Neural cell (in vitro differentiated cells): ENCODE measurements around the gene SUN1. TPM values are rescaled to one million over a fixed set of nuclear protein-coding genes. Genes with fewer than 3 reads are reported as not detected.

Experiments used
- H2AFZ ChIP-seq: fragments of 200-600, 300-800 bp; sonication (generic), shearing (Covaris generic); 2 replicates; pipeline ENCODE4 v1.6.0; 2014; ENCODE audit warnings: low read depth, mild to moderate bottlenecking, antibody characterized with exemption, low read length, moderate library complexity
- H3F3A ChIP-seq: fragments of 200-600 bp; shearing (Covaris generic); 2 replicates; pipeline ENCODE4 v1.6.1; 2016; ENCODE audit warnings: mild to moderate bottlenecking, moderate library complexity, mixed read lengths, antibody characterized with exemption, low read length; ENCODE audit not compliant: insufficient read depth, poor library complexity, severe bottlenecking
- H3K27ac ChIP-seq: fragments of 200-600, 300-800 bp; sonication (generic), shearing (Covaris generic); 2 replicates; pipeline ENCODE4 v1.5.1; 2014; ENCODE audit warnings: mild to moderate bottlenecking, low read length, moderate library complexity
- H3K27me3 ChIP-seq: fragments of 300-800, 200-600 bp; sonication (generic), shearing (Covaris generic); 2 replicates; pipeline ENCODE4 v1.6.0; 2014; ENCODE audit warnings: mild to moderate bottlenecking, low read depth, low read length, moderate library complexity; ENCODE audit not compliant: insufficient read depth
- H3K36me3 ChIP-seq: fragments of 300-800, 200-600 bp; sonication (generic), shearing (Covaris generic); 2 replicates; pipeline ENCODE4 v1.5.1; 2014; ENCODE audit warnings: mild to moderate bottlenecking, antibody characterized with exemption, low read length, moderate library complexity; ENCODE audit not compliant: insufficient read depth
- H3K4me2 ChIP-seq: fragments of 300-800, 200-600 bp; sonication (generic), shearing (Covaris generic); 2 replicates; pipeline ENCODE4 v1.6.0; 2014; ENCODE audit warnings: mild to moderate bottlenecking, low read length
- H3K4me3 ChIP-seq: fragments of 300-800, 200-600 bp; sonication (generic), shearing (Covaris generic); 2 replicates; pipeline ENCODE4 v1.5.1; 2014; ENCODE audit warnings: mild to moderate bottlenecking, low read length, moderate library complexity
- H3K79me2 ChIP-seq: fragments of 200-600 bp; shearing (Covaris generic); replicated peaks from 2 replicates; pipeline ENCODE4 v1.6.0; 2014; ENCODE audit warnings: mild to moderate bottlenecking, low read length, moderate library complexity; ENCODE audit not compliant: insufficient read depth
- H3K9ac ChIP-seq: fragments of 300-800, 200-600 bp; sonication (generic), shearing (Covaris generic); 2 replicates; pipeline ENCODE4 v1.6.1; 2016; ENCODE audit warnings: mild to moderate bottlenecking, low read length, mixed read lengths
- H3K9me2 ChIP-seq: fragments of 200-600 bp; shearing (Covaris generic); 2 replicates; pipeline ENCODE4 v1.6.1; 2016; ENCODE audit warnings: mild to moderate bottlenecking, low read length, mixed read lengths; ENCODE audit not compliant: insufficient read depth
- H3K9me3 ChIP-seq: fragments of 200-600, 300-800 bp; sonication (generic), shearing (Covaris generic); 2 replicates; pipeline ENCODE4 v1.6.1; 2016; ENCODE audit warnings: mild to moderate bottlenecking, mixed run types, low read length, moderate library complexity, mixed read lengths
- H4K20me1 ChIP-seq: fragments of 200-600 bp; shearing (Covaris generic); 2 replicates; pipeline ENCODE4 v1.6.1; 2016; ENCODE audit warnings: mild to moderate bottlenecking, mixed run types; ENCODE audit not compliant: insufficient read depth
- EP300 ChIP-seq: fragments of 450-650 bp; conservative IDR thresholded peaks from 2 replicates; pipeline ENCODE4 v1.6.1; 2014; ENCODE audit warnings: antibody characterized with exemption, mild to moderate bottlenecking, moderate library complexity; ENCODE audit not compliant: poor library complexity, severe bottlenecking
- EZH2 ChIP-seq: fragments of 200-600, 300-800 bp; shearing (Covaris generic), sonication (generic); IDR thresholded peaks from 2 replicates; pipeline ENCODE4 v1.6.1; 2014; ENCODE audit warnings: antibody characterized with exemption, low read length, borderline replicate concordance, mild to moderate bottlenecking; ENCODE audit not compliant: insufficient read depth, poor library complexity, severe bottlenecking
- MXI1 ChIP-seq: fragments of 450-650 bp; conservative IDR thresholded peaks from 2 replicates; pipeline ENCODE4 v1.6.1; 2014; ENCODE audit warnings: antibody characterized with exemption, mild to moderate bottlenecking; ENCODE audit not compliant: poor library complexity, severe bottlenecking
- POLR2AphosphoS5 ChIP-seq: IDR thresholded peaks from 2 replicates; pipeline ENCODE4 v1.6.1; 2012
- RAD21 ChIP-seq: fragments of 450-650 bp; conservative IDR thresholded peaks from 2 replicates; pipeline ENCODE4 v1.6.1; 2014; ENCODE audit warnings: antibody characterized with exemption, mild to moderate bottlenecking, moderate library complexity
- SMC3 ChIP-seq: fragments of 450-650 bp; conservative IDR thresholded peaks from 2 replicates; pipeline ENCODE4 v1.6.1; 2014; ENCODE audit warnings: antibody characterized with exemption, mild to moderate bottlenecking, moderate library complexity; ENCODE audit not compliant: poor library complexity
- TAF1 ChIP-seq: IDR thresholded peaks from 2 replicates; pipeline ENCODE4 v1.6.1; 2012; ENCODE audit warnings: low read depth
- polyA plus RNA-seq: library from polyadenylated mRNA; depleted of rRNA; stranded (reverse); fragments of >200 nt; gene quantifications from 2 replicates; pipeline ENCODE4 v1.2.3, GENCODE V29; 2014
- TF ChIP-seq, protein P1 (sequence below): IDR thresholded peaks from 2 replicates; pipeline ENCODE4 v1.6.1; 2012; ENCODE audit warnings: borderline replicate concordance
- TF ChIP-seq, protein P2 (sequence below): fragments of 450-650 bp; IDR thresholded peaks from 2 replicates; pipeline ENCODE4 v1.5.1; 2014; ENCODE audit warnings: antibody characterized with exemption, mild to moderate bottlenecking, moderate library complexity; ENCODE audit not compliant: poor library complexity, severe bottlenecking

SUN1 gene
- polyA plus RNA-seq, 1 donor from 2014 or later = 309 TPM

DNA sequence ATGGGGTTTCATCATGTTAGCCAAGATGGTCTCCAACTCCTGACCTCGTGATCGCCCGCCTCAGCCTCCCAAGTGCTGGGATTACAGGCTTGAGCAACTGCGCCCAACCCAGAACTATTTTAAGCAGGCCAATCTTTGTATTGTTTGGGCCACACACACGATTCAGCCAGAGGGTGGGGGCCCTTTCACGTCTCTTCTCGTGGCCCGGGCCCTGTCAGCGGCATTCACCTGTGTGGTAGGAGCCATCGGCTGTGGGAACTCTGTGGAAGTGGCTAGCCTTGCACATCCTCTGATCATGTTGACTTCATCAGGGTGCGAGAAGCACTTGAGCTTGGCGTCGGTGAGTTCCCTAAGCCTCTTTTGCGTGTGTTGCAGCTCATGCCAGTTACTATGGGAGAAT, 16.9 kb downstream of the SUN1 start:
- Histone ChIP-seq H3K9me2 (no peaks in the 10 kb centered on the region), H3K4me2 (no peak overlapping the region), H3K79me2 (no peaks in the 10 kb centered on the region), H3K9ac (no peak overlapping the region), H3F3A (no peaks in the 10 kb centered on the region), H3K27ac (no peak overlapping the region), H3K36me3 (no peaks in the 10 kb centered on the region), H4K20me1 (no peaks in the 10 kb centered on the region), H3K27me3 (no peaks in the 10 kb centered on the region), H3K9me3 (no peaks in the 10 kb centered on the region), H2AFZ (no peak overlapping the region), H3K4me3 (no peak overlapping the region)
- TF ChIP-seq, protein P1, sequence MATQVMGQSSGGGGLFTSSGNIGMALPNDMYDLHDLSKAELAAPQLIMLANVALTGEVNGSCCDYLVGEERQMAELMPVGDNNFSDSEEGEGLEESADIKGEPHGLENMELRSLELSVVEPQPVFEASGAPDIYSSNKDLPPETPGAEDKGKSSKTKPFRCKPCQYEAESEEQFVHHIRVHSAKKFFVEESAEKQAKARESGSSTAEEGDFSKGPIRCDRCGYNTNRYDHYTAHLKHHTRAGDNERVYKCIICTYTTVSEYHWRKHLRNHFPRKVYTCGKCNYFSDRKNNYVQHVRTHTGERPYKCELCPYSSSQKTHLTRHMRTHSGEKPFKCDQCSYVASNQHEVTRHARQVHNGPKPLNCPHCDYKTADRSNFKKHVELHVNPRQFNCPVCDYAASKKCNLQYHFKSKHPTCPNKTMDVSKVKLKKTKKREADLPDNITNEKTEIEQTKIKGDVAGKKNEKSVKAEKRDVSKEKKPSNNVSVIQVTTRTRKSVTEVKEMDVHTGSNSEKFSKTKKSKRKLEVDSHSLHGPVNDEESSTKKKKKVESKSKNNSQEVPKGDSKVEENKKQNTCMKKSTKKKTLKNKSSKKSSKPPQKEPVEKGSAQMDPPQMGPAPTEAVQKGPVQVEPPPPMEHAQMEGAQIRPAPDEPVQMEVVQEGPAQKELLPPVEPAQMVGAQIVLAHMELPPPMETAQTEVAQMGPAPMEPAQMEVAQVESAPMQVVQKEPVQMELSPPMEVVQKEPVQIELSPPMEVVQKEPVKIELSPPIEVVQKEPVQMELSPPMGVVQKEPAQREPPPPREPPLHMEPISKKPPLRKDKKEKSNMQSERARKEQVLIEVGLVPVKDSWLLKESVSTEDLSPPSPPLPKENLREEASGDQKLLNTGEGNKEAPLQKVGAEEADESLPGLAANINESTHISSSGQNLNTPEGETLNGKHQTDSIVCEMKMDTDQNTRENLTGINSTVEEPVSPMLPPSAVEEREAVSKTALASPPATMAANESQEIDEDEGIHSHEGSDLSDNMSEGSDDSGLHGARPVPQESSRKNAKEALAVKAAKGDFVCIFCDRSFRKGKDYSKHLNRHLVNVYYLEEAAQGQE = no peak
- no peak for TF ChIP-seq POLR2AphosphoS5
- no peak for TF ChIP-seq MXI1
- TF ChIP-seq, protein P2, sequence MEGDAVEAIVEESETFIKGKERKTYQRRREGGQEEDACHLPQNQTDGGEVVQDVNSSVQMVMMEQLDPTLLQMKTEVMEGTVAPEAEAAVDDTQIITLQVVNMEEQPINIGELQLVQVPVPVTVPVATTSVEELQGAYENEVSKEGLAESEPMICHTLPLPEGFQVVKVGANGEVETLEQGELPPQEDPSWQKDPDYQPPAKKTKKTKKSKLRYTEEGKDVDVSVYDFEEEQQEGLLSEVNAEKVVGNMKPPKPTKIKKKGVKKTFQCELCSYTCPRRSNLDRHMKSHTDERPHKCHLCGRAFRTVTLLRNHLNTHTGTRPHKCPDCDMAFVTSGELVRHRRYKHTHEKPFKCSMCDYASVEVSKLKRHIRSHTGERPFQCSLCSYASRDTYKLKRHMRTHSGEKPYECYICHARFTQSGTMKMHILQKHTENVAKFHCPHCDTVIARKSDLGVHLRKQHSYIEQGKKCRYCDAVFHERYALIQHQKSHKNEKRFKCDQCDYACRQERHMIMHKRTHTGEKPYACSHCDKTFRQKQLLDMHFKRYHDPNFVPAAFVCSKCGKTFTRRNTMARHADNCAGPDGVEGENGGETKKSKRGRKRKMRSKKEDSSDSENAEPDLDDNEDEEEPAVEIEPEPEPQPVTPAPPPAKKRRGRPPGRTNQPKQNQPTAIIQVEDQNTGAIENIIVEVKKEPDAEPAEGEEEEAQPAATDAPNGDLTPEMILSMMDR = no peak
- TF ChIP-seq EP300 = no peak
- TF ChIP-seq TAF1 = no peak
- TF ChIP-seq RAD21 = no peak
- no peak for TF ChIP-seq EZH2
- TF ChIP-seq SMC3 = no peak

DNA sequence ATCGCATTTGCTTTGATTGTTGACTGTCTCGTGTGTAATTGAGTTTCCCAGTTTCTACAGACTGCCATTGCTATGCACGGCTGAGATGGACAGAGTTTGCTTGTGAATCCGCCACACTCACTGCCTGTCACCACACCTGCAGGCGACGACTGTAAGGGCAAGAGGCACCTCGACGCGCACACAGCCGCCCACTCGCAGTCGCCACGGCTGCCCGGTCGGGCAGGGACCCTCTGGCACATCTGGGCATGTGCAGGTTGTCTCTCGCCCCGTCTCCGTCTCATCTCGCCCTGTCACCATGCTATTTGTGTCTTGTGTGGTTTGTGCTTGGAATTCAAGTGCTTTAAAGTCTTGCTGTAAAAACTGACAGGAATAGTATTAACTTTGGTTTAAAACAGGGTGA, 17.5 kb downstream of the SUN1 start:
- H3K27ac ChIP-seq = no peak overlapping the region
- no peaks in the 10 kb centered on the region for H3K27me3 ChIP-seq
- H3K9me2 ChIP-seq = no peaks in the 10 kb centered on the region
- H3K9me3 ChIP-seq = no peaks in the 10 kb centered on the region
- no peak overlapping the region for H2AFZ ChIP-seq
- no peaks in the 10 kb centered on the region for H3F3A ChIP-seq
- TF ChIP-seq TAF1 = no peak
- no peak overlapping the region for H3K4me3 ChIP-seq
- no peak overlapping the region for H3K9ac ChIP-seq
- no peaks in the 10 kb centered on the region for H3K36me3 ChIP-seq
- no peaks in the 10 kb centered on the region for H4K20me1 ChIP-seq
- H3K79me2 ChIP-seq = no peaks in the 10 kb centered on the region
- no peak overlapping the region for H3K4me2 ChIP-seq

DNA sequence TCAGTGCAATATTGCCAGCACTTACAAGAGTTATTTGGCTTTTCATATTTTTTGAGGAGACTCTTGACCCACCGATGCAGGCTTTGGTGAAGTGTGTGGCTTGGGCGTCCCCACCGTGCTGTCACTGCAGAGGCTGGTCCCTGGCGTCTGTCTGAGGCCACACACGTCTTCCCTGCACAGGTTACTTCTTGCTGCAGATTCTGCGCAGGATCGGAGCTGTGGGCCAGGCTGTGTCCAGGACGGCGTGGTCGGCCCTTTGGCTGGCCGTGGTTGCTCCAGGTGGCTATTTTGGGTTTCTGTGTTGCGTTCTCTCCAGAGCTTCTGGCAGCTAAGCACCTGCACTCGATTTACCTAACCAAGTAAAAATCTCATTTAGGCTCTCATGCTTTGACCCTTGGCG, 18.9 kb downstream of the SUN1 start:
- Histone ChIP-seq H3F3A (no peaks in the 10 kb centered on the region), H2AFZ (no peak overlapping the region), H3K9me2 (no peaks in the 10 kb centered on the region), H3K9ac (no peak overlapping the region), H4K20me1 (no peaks in the 10 kb centered on the region), H3K4me3 (no peak overlapping the region), H3K79me2 (no peaks in the 10 kb centered on the region), H3K36me3 (no peaks in the 10 kb centered on the region), H3K4me2 (no peak overlapping the region), H3K27ac (no peak overlapping the region), H3K9me3 (no peaks in the 10 kb centered on the region), H3K27me3 (no peaks in the 10 kb centered on the region)
- no peak for TF ChIP-seq SMC3
- TF ChIP-seq TAF1 = no peak
- no peak for TF ChIP-seq EP300
- TF ChIP-seq, protein P2 = no peak
- no peak for TF ChIP-seq EZH2
- TF ChIP-seq POLR2AphosphoS5 = no peak
- TF ChIP-seq, protein P1 = no peak
